Measurements from ENCODE around the gene ATF6. TPM values are rescaled to one million over a fixed set of nuclear protein-coding genes. Genes with fewer than 3 reads are reported as not detected.
A peak's percentile ranks its signal among the peaks of the same experiment; 100 is the strongest.

The ATF6 gene
- total and polyA plus RNA-seq, 5 experiments from 2014 or later = 15.8 to 24.3 (median 17.6) TPM

GRCh38 chr1:162006081-162006480 lies 240.0 kb downstream of the ATF6 start:
- peak overlapping the region in 1 of 10 donors; percentile 11 for H3K27ac Mint-ChIP-seq
- peaks cover 4 to 19% (median 8%) of the 10 kb centered on the region in 4 donors for H3K4me1 Mint-ChIP-seq
- H3K27me3 Mint-ChIP-seq = peaks cover 0 to 7% (median 2%) of the 10 kb centered on the region in 5 donors
- H3K36me3 Mint-ChIP-seq = no peaks in the 10 kb centered on the region
- no peak for ATAC-seq
- H3K4me3 Mint-ChIP-seq = no peak overlapping the region
- H3K9me3 Mint-ChIP-seq = no peaks in the 10 kb centered on the region
- no peak for DNase-seq
- POLR2A ChIA-PET = no interaction called here

- ATAC-seq (no peak), DNase-seq (no peak)
- Mint-ChIP-seq H3K4me3 (no peak overlapping the region), H3K36me3 (no peaks in the 10 kb centered on the region), H3K27me3 (peaks cover 0 to 7% (median 2%) of the 10 kb centered on the region in 5 donors), H3K4me1 (peaks cover 4 to 19% (median 8%) of the 10 kb centered on the region in 4 donors), H3K9me3 (no peaks in the 10 kb centered on the region), H3K27ac (peak overlapping the region in 1 of 10 donors; percentile 6)
- POLR2A ChIA-PET = no interaction called here
Observed at GRCh38 chr1:162007466-162007865, 241.3 kb downstream of the ATF6 start.

GRCh38 chr1:162008799-162009198 lies 242.7 kb downstream of the ATF6 start:
- ATAC-seq (no peak), DNase-seq (no peak)
- H3K27ac Mint-ChIP-seq = no peak overlapping the region
- peaks cover 0 to 8% (median 0%) of the 10 kb centered on the region in 9 donors for H3K9me3 Mint-ChIP-seq
- peaks cover 4 to 13% (median 8%) of the 10 kb centered on the region in 4 donors for H3K4me1 Mint-ChIP-seq
- POLR2A ChIA-PET = no interaction called here
- H3K36me3 Mint-ChIP-seq = peaks cover 0 to 4% (median 3%) of the 10 kb centered on the region in 3 donors
- no peak overlapping the region for H3K4me3 Mint-ChIP-seq
- H3K27me3 Mint-ChIP-seq = peaks cover 0 to 7% (median 0%) of the 10 kb centered on the region in 5 donors

GRCh38 chr1:162009501-162010174 lies 243.5 kb downstream of the ATF6 start:
- Mint-ChIP-seq H3K4me3 (no peak overlapping the region), H3K27ac (peak overlapping the region in 2 of 10 donors; percentile 24 to 67), H3K9me3 (peaks cover 0 to 9% (median 2%) of the 10 kb centered on the region in 9 donors), H3K4me1 (peaks cover under 1 to 5% (median 4%) of the 10 kb centered on the region in 4 donors), H3K27me3 (peaks cover 0 to 5% (median 2%) of the 10 kb centered on the region in 5 donors), H3K36me3 (peaks cover 0 to 9% (median 4%) of the 10 kb centered on the region in 3 donors)
- no peak for ATAC-seq
- POLR2A ChIA-PET = no interaction called here
- DNase-seq = no peak

- Mint-ChIP-seq H3K36me3 (peaks cover 0 to 9% (median 4%) of the 10 kb centered on the region in 3 donors), H3K4me1 (peaks cover 0 to 4% (median 0%) of the 10 kb centered on the region in 4 donors), H3K4me3 (no peak overlapping the region), H3K27ac (peak overlapping the region in 2 of 10 donors; percentile 24 to 67), H3K27me3 (peaks cover 0 to 2% (median under 1%) of the 10 kb centered on the region in 5 donors), H3K9me3 (peaks cover 0 to 9% (median 2%) of the 10 kb centered on the region in 9 donors)
- no peak for DNase-seq
- POLR2A ChIA-PET = no interaction called here
- ATAC-seq = no peak
Observed at GRCh38 chr1:162010175-162010506, 244.0 kb downstream of the ATF6 start.

GRCh38 chr1:162011337-162012012 lies 245.4 kb downstream of the ATF6 start:
- peaks cover 0 to 2% (median 0%) of the 10 kb centered on the region in 5 donors for H3K27me3 Mint-ChIP-seq
- no peak overlapping the region for H3K27ac Mint-ChIP-seq
- peaks cover 0 to 9% (median 4%) of the 10 kb centered on the region in 3 donors for H3K36me3 Mint-ChIP-seq
- no peak for DNase-seq
- H3K9me3 Mint-ChIP-seq = peaks cover 0 to 9% (median 2%) of the 10 kb centered on the region in 9 donors
- H3K4me1 Mint-ChIP-seq = peaks cover 0 to 4% (median 0%) of the 10 kb centered on the region in 4 donors
- H3K4me3 Mint-ChIP-seq = no peak overlapping the region
- POLR2A ChIA-PET = no interaction called here
- no peak for ATAC-seq

GRCh38 chr1:162013289-162013688 lies 247.2 kb downstream of the ATF6 start:
- ATAC-seq = no peak
- peaks cover 0 to 9% (median 2%) of the 10 kb centered on the region in 9 donors for H3K9me3 Mint-ChIP-seq

More at GRCh38 chr1:162013289-162013688, 247.2 kb downstream of the ATF6 start:
- peaks cover 0 to 2% (median 0%) of the 10 kb centered on the region in 5 donors for H3K27me3 Mint-ChIP-seq
- peaks cover 0 to 9% (median 4%) of the 10 kb centered on the region in 3 donors for H3K36me3 Mint-ChIP-seq
- H3K4me1 Mint-ChIP-seq = peaks cover 0 to 3% (median 0%) of the 10 kb centered on the region in 4 donors
- no peak overlapping the region for H3K27ac Mint-ChIP-seq
- H3K4me3 Mint-ChIP-seq = no peak overlapping the region
- DNase-seq = no peak
- POLR2A ChIA-PET = no interaction called here

Other genes starting within 250 kb of the ATF6 start
- gene HSPA6, start 241.8 kb upstream of the ATF6 start, total RNA-seq = 1 to 10 TPM; 3.1 to 3.6 TPM
- gene HSPA6, start 241.8 kb upstream of the ATF6 start, polyA plus RNA-seq = under 1 TPM in 1 of 3 donors, not detected in 2; 0.06 TPM
- 1 to 10 TPM in 1 of 2 experiments, under 1 TPM in 1; 0.74 to 1.1 TPM for gene FCGR3A, start 216.5 kb upstream of the ATF6 start, total RNA-seq
- 10 to 100 TPM in 1 of 3 donors, 1 to 10 TPM in 2; 1.7 to 33.2 (median 2.3) TPM for gene FCGR3A, start 216.5 kb upstream of the ATF6 start, polyA plus RNA-seq
- not detected for gene FCGR3B, start 135.1 kb upstream of the ATF6 start, total RNA-seq
- gene FCGR3B, start 135.1 kb upstream of the ATF6 start, polyA plus RNA-seq = under 1 TPM in 1 of 3 donors, not detected in 2; 0.29 TPM
- gene FCGR2B, start 103.2 kb upstream of the ATF6 start, total RNA-seq = 1 to 10 TPM; 3.1 to 3.5 TPM
- gene FCGR2B, start 103.2 kb upstream of the ATF6 start, polyA plus RNA-seq = under 1 TPM in 2 of 3 donors, not detected in 1; 0.16 to 0.23 TPM
- gene FCRLA, start 59.1 kb upstream of the ATF6 start, total RNA-seq = 1 to 10 TPM; 5.0 to 6.4 TPM
- gene FCRLA, start 59.1 kb upstream of the ATF6 start, polyA plus RNA-seq = under 1 TPM in 2 of 3 donors, not detected in 1; 0.56 to 0.95 TPM
- gene FCRLB, start 44.8 kb upstream of the ATF6 start, total RNA-seq = 1 to 10 TPM; 1.1 to 1.2 TPM
- 1 to 10 TPM in 1 of 3 donors, under 1 TPM in 2; 0.77 to 2.1 (median 0.98) TPM for gene FCRLB, start 44.8 kb upstream of the ATF6 start, polyA plus RNA-seq
- 10 to 100 TPM; 38.4 to 39.4 TPM for gene DUSP12, start 16.5 kb upstream of the ATF6 start, total RNA-seq
- gene DUSP12, start 16.5 kb upstream of the ATF6 start, polyA plus RNA-seq = 10 to 100 TPM; 62.7 to 73.1 (median 71.1) TPM

Data from naive thymus-derived CD8-positive, alpha-beta T cell (primary cell).